Thoracic aorta (tissue), 2 donors: ENCODE measurements around the gene EFNA3. TPM values are rescaled to one million over a fixed set of nuclear protein-coding genes. Genes with fewer than 3 reads are reported as not detected.

ENCODE experiments used
- ATAC-seq: fragments of 150-250 bp; one replicate; pipeline ENCODE4 v1.8.0; 2017; ENCODE audit warnings: low read depth; ENCODE audit not compliant: insufficient number of reproducible peaks, low FRiP score
- DNase-seq: peaks from one replicate; pipeline ENCODE4 v3.0.0-alpha.2; 2020; ENCODE audit warnings: low spot score
- H3K27ac ChIP-seq, 2 donors: fragments of 200-600 bp; sonication (generic); 1 replicate in 1 of 2; 2 replicates in 1 of 2; pipeline ENCODE4 v1.5.1; 2016; ENCODE audit warnings: mild to moderate bottlenecking in 2 of 2, moderate library complexity in 2 of 2
- H3K27me3 ChIP-seq: fragments of 200-600 bp; sonication (generic); replicated peaks from 2 replicates; pipeline ENCODE4 v1.6.0; 2016; ENCODE audit warnings: mild to moderate bottlenecking; ENCODE audit not compliant: insufficient read depth
- H3K36me3 ChIP-seq: fragments of 200-600 bp; sonication (generic); one replicate; pipeline ENCODE4 v1.5.1; 2016
- H3K4me1 ChIP-seq, 2 donors: fragments of 200-600 bp; sonication (generic); 1 replicate in 1 of 2; 2 replicates in 1 of 2; pipeline versions ENCODE4 v1.5.1 to v1.6.0; 2016; ENCODE audit warnings: low read depth in 2 of 2, mild to moderate bottlenecking in 1 of 2; ENCODE audit not compliant: control insufficient read depth in 1 of 2
- H3K4me3 ChIP-seq: fragments of 200-600 bp; sonication (generic); 2 replicates; pipeline ENCODE4 v1.5.1; 2016; ENCODE audit warnings: mild to moderate bottlenecking
- H3K9me3 ChIP-seq: fragments of 200-600 bp; sonication (generic); 2 replicates; pipeline ENCODE4 v1.5.1; 2016
- CTCF ChIP-seq: fragments of 200-600 bp; sonication (generic); IDR thresholded peaks from one replicate; pipeline ENCODE4 v1.5.1; 2019; ENCODE audit warnings: antibody characterized with exemption
- total RNA-seq, 2 donors: library from RNA; depleted of rRNA; stranded (reverse); fragments of >200 nt; gene quantifications; one replicate each; pipeline versions ENCODE4 v1.1.0 to v1.2.3, GENCODE V29; 2016

Gene EFNA3
- total RNA-seq, 2 donors from 2014 or later, result 1.5 to 3.2 TPM

DNA sequence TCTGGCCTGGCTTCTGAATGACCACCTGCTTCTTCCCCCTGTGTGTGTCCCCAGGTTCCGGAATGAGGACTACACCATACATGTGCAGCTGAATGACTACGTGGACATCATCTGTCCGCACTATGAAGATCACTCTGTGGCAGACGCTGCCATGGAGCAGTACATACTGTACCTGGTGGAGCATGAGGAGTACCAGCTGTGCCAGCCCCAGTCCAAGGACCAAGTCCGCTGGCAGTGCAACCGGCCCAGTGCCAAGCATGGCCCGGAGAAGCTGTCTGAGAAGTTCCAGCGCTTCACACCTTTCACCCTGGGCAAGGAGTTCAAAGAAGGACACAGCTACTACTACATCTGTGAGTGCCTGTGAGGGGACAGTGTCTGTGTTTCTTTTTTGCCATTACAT, 52.6 kb downstream of the EFNA3 start:
- Histone ChIP-seq H3K36me3 (no peaks in the 10 kb centered on the region), H3K9me3 (no peaks in the 10 kb centered on the region), H3K4me1 (peaks cover 24 to 49% of the 10 kb centered on the region in 2 donors), H3K4me3 (no peak overlapping the region), H3K27me3 (no peaks in the 10 kb centered on the region), H3K27ac (no peak overlapping the region)
- ATAC-seq, result no peak
- no peak for TF ChIP-seq CTCF
- DNase-seq, result no peak

DNA sequence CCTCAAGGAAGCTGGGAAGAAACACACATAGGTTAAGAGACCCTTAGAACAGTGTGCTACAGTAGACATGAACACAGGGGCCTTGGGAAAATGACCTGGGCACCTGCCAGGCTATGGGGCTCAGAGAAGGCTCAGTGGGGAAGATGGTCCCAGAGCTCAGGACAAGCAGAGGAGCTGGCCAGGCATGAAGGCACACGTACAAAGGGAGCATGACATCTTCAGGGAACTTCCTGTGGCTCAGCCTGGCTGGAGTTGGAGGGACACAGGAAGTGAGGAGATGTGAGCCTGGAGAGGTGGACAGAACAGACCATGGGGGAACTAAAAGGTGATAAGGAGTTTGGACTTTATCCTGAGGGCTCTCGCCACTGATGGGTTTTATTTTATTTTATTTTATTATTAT, 53.2 kb downstream of the EFNA3 start:
- H3K27me3 ChIP-seq, result no peaks in the 10 kb centered on the region
- no peak overlapping the region for H3K27ac ChIP-seq
- no peaks in the 10 kb centered on the region for H3K36me3 ChIP-seq
- no peak overlapping the region for H3K4me3 ChIP-seq
- DNase-seq, result no peak
- no peak for ATAC-seq
- peaks cover 27 to 47% of the 10 kb centered on the region in 2 donors for H3K4me1 ChIP-seq
- no peak for TF ChIP-seq CTCF
- no peaks in the 10 kb centered on the region for H3K9me3 ChIP-seq

GRCh38 chr1:155133799-155134281, 55.2 kb downstream of the EFNA3 start:
- Histone ChIP-seq H3K27me3 (no peaks in the 10 kb centered on the region), H3K27ac (peak overlapping the region; percentile 94 to 100), H3K9me3 (no peaks in the 10 kb centered on the region), H3K4me3 (no peak overlapping the region), H3K36me3 (no peaks in the 10 kb centered on the region), H3K4me1 (peaks cover 20 to 45% of the 10 kb centered on the region in 2 donors)
- no peak for ATAC-seq
- no peak for DNase-seq
- no peak for TF ChIP-seq CTCF

DNA sequence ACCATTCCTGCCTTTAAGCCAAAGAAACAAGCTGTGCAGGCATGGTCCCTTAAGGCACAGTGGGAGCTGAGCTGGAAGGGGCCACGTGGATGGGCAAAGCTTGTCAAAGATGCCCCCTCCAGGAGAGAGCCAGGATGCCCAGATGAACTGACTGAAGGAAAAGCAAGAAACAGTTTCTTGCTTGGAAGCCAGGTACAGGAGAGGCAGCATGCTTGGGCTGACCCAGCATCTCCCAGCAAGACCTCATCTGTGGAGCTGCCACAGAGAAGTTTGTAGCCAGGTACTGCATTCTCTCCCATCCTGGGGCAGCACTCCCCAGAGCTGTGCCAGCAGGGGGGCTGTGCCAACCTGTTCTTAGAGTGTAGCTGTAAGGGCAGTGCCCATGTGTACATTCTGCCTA, 55.7 kb downstream of the EFNA3 start:
- H3K36me3 ChIP-seq, result no peaks in the 10 kb centered on the region
- no peaks in the 10 kb centered on the region for H3K9me3 ChIP-seq
- no peak for ATAC-seq
- H3K4me1 ChIP-seq, result peaks cover 17 to 45% of the 10 kb centered on the region in 2 donors
- H3K27me3 ChIP-seq, result no peaks in the 10 kb centered on the region
- H3K4me3 ChIP-seq, result peak overlapping the region; percentile 72
- peak overlapping the region; percentile 94 to 100 for H3K27ac ChIP-seq
- TF ChIP-seq CTCF, result no peak
- no peak for DNase-seq

GRCh38 chr1:155134880-155135414, 56.3 kb downstream of the EFNA3 start:
- Histone ChIP-seq H3K36me3 (no peaks in the 10 kb centered on the region), H3K4me1 (peaks cover 12 to 45% of the 10 kb centered on the region in 2 donors), H3K4me3 (peak overlapping the region; percentile 72), H3K27me3 (no peaks in the 10 kb centered on the region), H3K9me3 (no peaks in the 10 kb centered on the region), H3K27ac (peak overlapping the region; percentile 94 to 100)
- DNase-seq (peak; percentile 96), ATAC-seq (peak; percentile 78)
- TF ChIP-seq CTCF, result no peak
